ENCODE data around the gene SPI1.

DNA sequence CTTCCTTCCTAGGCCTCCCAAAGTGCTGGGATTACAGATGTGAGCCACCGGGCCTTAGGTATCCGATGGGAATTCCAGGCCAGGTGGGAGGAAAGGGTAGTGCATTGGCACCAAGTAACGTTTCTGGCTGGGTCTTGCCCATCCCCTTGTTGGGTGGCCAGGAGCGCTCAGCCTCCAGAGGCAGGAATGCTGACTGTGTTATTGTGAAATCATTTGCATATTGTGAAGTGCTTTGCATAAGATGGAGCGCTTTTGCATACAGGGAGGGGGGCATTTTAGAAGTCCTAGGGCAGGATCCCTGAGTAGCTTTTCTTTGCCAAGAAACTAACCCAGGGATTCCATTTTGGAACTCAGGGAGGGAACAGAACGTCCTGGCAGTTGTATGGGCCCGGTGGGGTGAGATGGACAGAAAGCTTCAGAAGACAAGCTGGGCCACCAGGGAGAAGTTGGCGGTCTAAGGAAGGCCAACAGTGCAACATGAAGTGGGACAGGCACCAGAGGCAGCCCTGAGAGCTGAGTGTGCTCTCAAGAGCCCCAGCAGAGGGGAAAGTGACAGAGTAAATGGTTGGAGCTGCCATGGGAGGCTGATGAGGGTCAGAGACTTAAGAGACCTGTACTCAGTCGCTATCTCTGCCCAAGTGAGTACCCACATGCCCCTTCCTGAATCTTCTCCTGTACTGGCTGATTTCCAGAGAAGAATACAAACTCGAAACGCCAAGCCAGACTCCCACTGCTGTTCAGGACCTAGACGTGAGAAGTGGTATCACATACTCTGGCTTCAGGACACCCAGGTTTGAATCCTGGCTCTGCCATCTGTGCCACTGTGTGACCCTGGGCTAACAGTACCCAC is 28.8 kb upstream of the SPI1 start:
- no peak for TF ChIP-seq TEAD4 (IDR thresholded peaks at IDR 0.05)
- no peak for TF ChIP-seq EP300 (IDR thresholded peaks at IDR 0.05; ENCODE audit: borderline replicate concordance)
- TF ChIP-seq, protein P1, sequence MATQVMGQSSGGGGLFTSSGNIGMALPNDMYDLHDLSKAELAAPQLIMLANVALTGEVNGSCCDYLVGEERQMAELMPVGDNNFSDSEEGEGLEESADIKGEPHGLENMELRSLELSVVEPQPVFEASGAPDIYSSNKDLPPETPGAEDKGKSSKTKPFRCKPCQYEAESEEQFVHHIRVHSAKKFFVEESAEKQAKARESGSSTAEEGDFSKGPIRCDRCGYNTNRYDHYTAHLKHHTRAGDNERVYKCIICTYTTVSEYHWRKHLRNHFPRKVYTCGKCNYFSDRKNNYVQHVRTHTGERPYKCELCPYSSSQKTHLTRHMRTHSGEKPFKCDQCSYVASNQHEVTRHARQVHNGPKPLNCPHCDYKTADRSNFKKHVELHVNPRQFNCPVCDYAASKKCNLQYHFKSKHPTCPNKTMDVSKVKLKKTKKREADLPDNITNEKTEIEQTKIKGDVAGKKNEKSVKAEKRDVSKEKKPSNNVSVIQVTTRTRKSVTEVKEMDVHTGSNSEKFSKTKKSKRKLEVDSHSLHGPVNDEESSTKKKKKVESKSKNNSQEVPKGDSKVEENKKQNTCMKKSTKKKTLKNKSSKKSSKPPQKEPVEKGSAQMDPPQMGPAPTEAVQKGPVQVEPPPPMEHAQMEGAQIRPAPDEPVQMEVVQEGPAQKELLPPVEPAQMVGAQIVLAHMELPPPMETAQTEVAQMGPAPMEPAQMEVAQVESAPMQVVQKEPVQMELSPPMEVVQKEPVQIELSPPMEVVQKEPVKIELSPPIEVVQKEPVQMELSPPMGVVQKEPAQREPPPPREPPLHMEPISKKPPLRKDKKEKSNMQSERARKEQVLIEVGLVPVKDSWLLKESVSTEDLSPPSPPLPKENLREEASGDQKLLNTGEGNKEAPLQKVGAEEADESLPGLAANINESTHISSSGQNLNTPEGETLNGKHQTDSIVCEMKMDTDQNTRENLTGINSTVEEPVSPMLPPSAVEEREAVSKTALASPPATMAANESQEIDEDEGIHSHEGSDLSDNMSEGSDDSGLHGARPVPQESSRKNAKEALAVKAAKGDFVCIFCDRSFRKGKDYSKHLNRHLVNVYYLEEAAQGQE (IDR thresholded peaks at IDR 0.05; ENCODE audit: low read depth), result no peak
- no peak for TF ChIP-seq YY1 (IDR thresholded peaks at IDR 0.05; ENCODE audit: low read depth)
- TF ChIP-seq CREB1 (IDR thresholded peaks at IDR 0.05; ENCODE audit: low read depth), result no peak

All from Ishikawa (cell line).